NK-92 (cell line): Measurements from ENCODE around the gene PARD3B.
"Not testable (repeated sequence)": the region's sequence is repeated elsewhere in the genome, so short reads cannot be mapped to it uniquely, and the experiment has no call there.

Experiments used
- DNase-seq: peaks from one replicate; lab custom pipeline; 2025; ENCODE audit not compliant: unreplicated experiment; lab: John Stamatoyannopoulos, UW

Gene PARD3B

GRCh38 chr2:204538182-204539018 is 6.9 kb upstream of the PARD3B start:
- DNase-seq = no peak

GRCh38 chr2:204539019-204539385 is 6.3 kb upstream of the PARD3B start:
- no peak for DNase-seq

- DNase-seq = no peak
Measured at GRCh38 chr2:204541637-204542036, 3.6 kb upstream of the PARD3B start.

GRCh38 chr2:204542982-204543608 is 2.2 kb upstream of the PARD3B start:
- DNase-seq = no peak

- DNase-seq = no peak
Measured at GRCh38 chr2:204545861-204546735, 823 bp downstream of the PARD3B start.

GRCh38 chr2:204550751-204551511 is 5.7 kb downstream of the PARD3B start:
- no peak for DNase-seq

GRCh38 chr2:204551512-204551863 is 6.2 kb downstream of the PARD3B start:
- no peak for DNase-seq

- no peak for DNase-seq
Measured at GRCh38 chr2:204557604-204558003, 12.3 kb downstream of the PARD3B start.

GRCh38 chr2:204559358-204559757 is 14.1 kb downstream of the PARD3B start:
- DNase-seq = not testable (repeated sequence)

- no peak for DNase-seq
Measured at GRCh38 chr2:204560902-204561301, 15.6 kb downstream of the PARD3B start.

GRCh38 chr2:204561771-204562170 is 16.5 kb downstream of the PARD3B start:
- DNase-seq = no peak

- DNase-seq = no peak
Measured at GRCh38 chr2:204566439-204566838, 21.2 kb downstream of the PARD3B start.

GRCh38 chr2:204570421-204570820 is 25.1 kb downstream of the PARD3B start:
- no peak for DNase-seq

- DNase-seq = no peak
Measured at GRCh38 chr2:204571041-204571440, 25.8 kb downstream of the PARD3B start.

- DNase-seq = no peak
Measured at GRCh38 chr2:204571911-204572310, 26.6 kb downstream of the PARD3B start.

- DNase-seq = no peak
Measured at GRCh38 chr2:204573221-204573620, 27.9 kb downstream of the PARD3B start.

- DNase-seq = no peak
Measured at GRCh38 chr2:204574486-204574885, 29.2 kb downstream of the PARD3B start.

- no peak for DNase-seq
Measured at GRCh38 chr2:204575463-204575862, 30.2 kb downstream of the PARD3B start.

- no peak for DNase-seq
Measured at GRCh38 chr2:204576362-204576979, 31.2 kb downstream of the PARD3B start.

- DNase-seq = no peak
Measured at GRCh38 chr2:204578928-204579598, 33.8 kb downstream of the PARD3B start.
